ENCODE results near the gene KDM4B. TPM values are rescaled to one million over a fixed set of nuclear protein-coding genes. Genes with fewer than 3 reads are reported as not detected.

The KDM4B gene
- total and polyA plus RNA-seq, 4 donors: 3.2 to 19.7 (median 12.9) TPM

- Histone ChIP-seq H3K9ac (ENCODE audit: low read depth in 1 of 2, low read length in 2 of 2) (no peak overlapping the region), H3K9me3 (ENCODE audit: control insufficient read depth in 4 of 4, low read length in 3 of 4) (no peaks in the 10 kb centered on the region), H3K27me3 (ENCODE audit: control insufficient read depth in 4 of 4, insufficient read depth in 4 of 4, low read length in 3 of 4) (no peaks in the 10 kb centered on the region), H3K27ac (ENCODE audit: low read depth in 1 of 2, low read length in 2 of 2) (no peak overlapping the region), H3K4me3 (ENCODE audit: low read depth in 1 of 3, low read length in 3 of 3) (no peak overlapping the region), H3K4me1 (ENCODE audit: control insufficient read depth in 4 of 4, insufficient read depth in 4 of 4, low read length in 3 of 4) (no peaks in the 10 kb centered on the region), H3K36me3 (ENCODE audit: control insufficient read depth in 4 of 4, insufficient read depth in 3 of 4, low read depth in 1 of 4, low read length in 3 of 4) (no peaks in the 10 kb centered on the region)
- no peak for DNase-seq (ENCODE audit: low spot score)
- TF ChIP-seq JUND (IDR thresholded peaks at IDR 0.05) (no peak), FOXA1 (IDR thresholded peaks at IDR 0.05) (no peak), HNF4G (IDR thresholded peaks at IDR 0.05) (no peak), MAX (IDR thresholded peaks at IDR 0.05) (no peak), REST (IDR thresholded peaks at IDR 0.05) (no peak), RAD21 (IDR thresholded peaks at IDR 0.05) (no peak), NR2F2 (IDR thresholded peaks at IDR 0.05) (no peak), SP1 (IDR thresholded peaks at IDR 0.05) (no peak), RXRA (IDR thresholded peaks at IDR 0.05) (no peak), FOXA2 (IDR thresholded peaks at IDR 0.05) (no peak)
- WGBS: 92% methylated on average over 3 of the region's 3 CpGs
Observed at GRCh38 chr19:5183616-5184015, 214.7 kb downstream of the KDM4B start.

- Histone ChIP-seq H3K36me3 (ENCODE audit: control insufficient read depth in 4 of 4, insufficient read depth in 3 of 4, low read depth in 1 of 4, low read length in 3 of 4) (no peaks in the 10 kb centered on the region), H3K4me1 (ENCODE audit: control insufficient read depth in 4 of 4, insufficient read depth in 4 of 4, low read length in 3 of 4) (no peaks in the 10 kb centered on the region), H3K4me3 (ENCODE audit: low read depth in 1 of 3, low read length in 3 of 3) (no peak overlapping the region), H3K9me3 (ENCODE audit: control insufficient read depth in 4 of 4, low read length in 3 of 4) (no peaks in the 10 kb centered on the region), H3K27ac (ENCODE audit: low read depth in 1 of 2, low read length in 2 of 2) (no peak overlapping the region), H3K9ac (ENCODE audit: low read depth in 1 of 2, low read length in 2 of 2) (no peak overlapping the region), H3K27me3 (ENCODE audit: control insufficient read depth in 4 of 4, insufficient read depth in 4 of 4, low read length in 3 of 4) (no peaks in the 10 kb centered on the region)
- WGBS: 92% methylated on average over 4 of the region's 4 CpGs
- TF ChIP-seq NR2F2 (IDR thresholded peaks at IDR 0.05): no peak
- TF ChIP-seq RXRA (IDR thresholded peaks at IDR 0.05): no peak
- TF ChIP-seq CTCF (IDR thresholded peaks at IDR 0.05; ENCODE audit: low read depth, low read length, missing input control): no peak
- no peak for TF ChIP-seq FOXA1 (IDR thresholded peaks at IDR 0.05)
- no peak for TF ChIP-seq JUND (IDR thresholded peaks at IDR 0.05)
- no peak for TF ChIP-seq ATF3 (IDR thresholded peaks at IDR 0.05)
- TF ChIP-seq RAD21 (IDR thresholded peaks at IDR 0.05): no peak
- TF ChIP-seq YY1 (IDR thresholded peaks at IDR 0.05): no peak
- TF ChIP-seq MAX (IDR thresholded peaks at IDR 0.05): no peak
- TF ChIP-seq EGR1 (IDR thresholded peaks at IDR 0.05; ENCODE audit: low read depth in 2 of 2): no peak
- TF ChIP-seq FOXA2 (IDR thresholded peaks at IDR 0.05): no peak
- no peak for TF ChIP-seq HNF4A (conservative IDR thresholded peaks at IDR 0.05)
- no peak for TF ChIP-seq HNF4G (IDR thresholded peaks at IDR 0.05)
- TF ChIP-seq TAF1 (conservative IDR thresholded peaks at IDR 0.05): no peak
- no peak for TF ChIP-seq REST (IDR thresholded peaks at IDR 0.05)
- DNase-seq (ENCODE audit: low spot score): no peak
Observed at GRCh38 chr19:5184930-5185329, 216.0 kb downstream of the KDM4B start.
